ENCODE data around the gene UNC119B.

UNC119B gene

GRCh38 chr12:120767071-120768024, 57.1 kb downstream of the UNC119B start:
- no peak for DNase-seq (ENCODE audit: low read depth, low spot score)

- DNase-seq (ENCODE audit: low read depth, low spot score) = no peak
These were observed 60.8 kb downstream of the UNC119B start for GRCh38 chr12:120771097-120771496.
